22Rv1 (cell line): ENCODE measurements around the gene ADAMTS15.

Experiments used
- CTCF ChIP-seq: fragments of 450-650 bp; IDR thresholded peaks from 2 replicates; pipeline ENCODE4 v1.5.1; 2017; ENCODE audit warnings: mild to moderate bottlenecking
- ZFX ChIP-seq: fragments of 450-650 bp; IDR thresholded peaks from 2 replicates; pipeline ENCODE4 v1.6.1; 2017; ENCODE audit warnings: antibody characterized with exemption, borderline replicate concordance

- TF ChIP-seq CTCF: no peak
- TF ChIP-seq ZFX: no peak
Measured at GRCh38 chr11:130455483-130456127, 7.2 kb downstream of the ADAMTS15 start.
